GM19035 (cell line): ENCODE measurements around the gene MEGF10.

Experiments
- ATAC-seq: cut with Tn5 transposase; IDR thresholded peaks from one replicate; pipeline ENCODE4 v1.9.1; 2021; ENCODE audit not compliant: unreplicated experiment

MEGF10 gene

GRCh38 chr5:127508644-127509373 lies 218.2 kb downstream of the MEGF10 start:
- no peak for ATAC-seq
